Testis (tissue), 3 donors: ENCODE results near the gene SLTM. TPM values are rescaled to one million over a fixed set of nuclear protein-coding genes. Genes with fewer than 3 reads are reported as not detected.
"Not testable (repeated sequence)": the region's sequence is repeated elsewhere in the genome, so short reads cannot be mapped to it uniquely, and the experiment has no call there.

Experiments used
- DNase-seq: peaks from one replicate; pipeline ENCODE4 v3.0.0-alpha.2; 2019
- H3K27ac ChIP-seq, 2 donors: fragments of 200-600 bp; sonication (generic); one replicate each; pipeline ENCODE4 v1.5.1; 2019
- H3K27me3 ChIP-seq: fragments of 200-600 bp; sonication (generic); one replicate; pipeline ENCODE4 v1.5.1; 2019
- H3K36me3 ChIP-seq: fragments of 200-600 bp; sonication (generic); one replicate; pipeline ENCODE4 v1.5.1; 2017; ENCODE audit warnings: low read depth; ENCODE audit errors: missing control alignments
- H3K4me1 ChIP-seq: fragments of 200-600 bp; sonication (generic); one replicate; pipeline ENCODE4 v1.5.1; 2019
- H3K4me3 ChIP-seq, 2 donors: fragments of 200-600 bp; sonication (generic); one replicate each; pipeline ENCODE4 v1.5.1; 2017 to 2019
- H3K9me3 ChIP-seq: fragments of 200-600 bp; sonication (generic); one replicate; pipeline ENCODE4 v1.5.1; 2017
- POLR2A ChIP-seq: fragments of 450-650 bp; IDR thresholded peaks from one replicate; pipeline ENCODE4 v1.6.1; 2017; ENCODE audit warnings: antibody characterized with exemption, mild to moderate bottlenecking, moderate library complexity
- WGBS, 2 donors: methylation state at CpG; one replicate each; pipeline ENCODE4 v1.1.5; 2018; 5-methylcytosine and 5-hydroxymethylcytosine counted together
- intact Hi-C: fragments of 100-400 bp; cut with DNase I; formaldehyde crosslinking; loops from one replicate; pipeline ENCODE4 v1.15.1; 2023; ENCODE audit warnings: low total_unique reads
- polyA plus RNA-seq: library from polyadenylated mRNA; stranded (reverse); fragments of 350-450 nt; fragmentation: Illumina TruSeq; extraction: RNeasy Lipid Tissue Mini Kit (QIAGEN cat#74804); gene quantifications from one replicate; pipeline ENCODE4 v1.2.3, GENCODE V29; 2014; ENCODE audit warnings: low read depth, low replicate concordance; ENCODE audit not compliant: insufficient read depth
- total RNA-seq, 2 donors: library from RNA; depleted of rRNA; stranded (reverse); fragments of >200 nt; gene quantifications; one replicate each; pipeline ENCODE4 v1.2.3, GENCODE V29; 2016
- TF ChIP-seq, protein P1 (sequence below), 3 experiments: fragments of 450-650 bp in 2 of 3; fragments of 200-600 bp in 1 of 3; sonication (generic) in 1 of 3; IDR thresholded peaks; one replicate each; pipeline ENCODE4 v1.5.1; 2016 to 2019; ENCODE audit warnings: antibody characterized with exemption in 3 of 3, mild to moderate bottlenecking in 2 of 3, moderate library complexity in 1 of 3

SLTM gene
- total and polyA plus RNA-seq, 3 donors from 2014 or later: 29.7 to 116 (median 92.7) TPM

GRCh38 chr15:58918239-58918638, 15.2 kb downstream of the SLTM start:
- Histone ChIP-seq H3K9me3 (no peaks in the 10 kb centered on the region), H3K4me3 (no peak overlapping the region), H3K27ac (no peak overlapping the region), H3K4me1 (no peaks in the 10 kb centered on the region), H3K27me3 (no peaks in the 10 kb centered on the region), H3K36me3 (no peaks in the 10 kb centered on the region)
- 52 to 56% methylated on average over 5 of the region's 5 CpGs for WGBS, 2 donors
- intact Hi-C loops: no loop called here
- no peak for DNase-seq
- TF ChIP-seq POLR2A: no peak
- TF ChIP-seq, protein P1, sequence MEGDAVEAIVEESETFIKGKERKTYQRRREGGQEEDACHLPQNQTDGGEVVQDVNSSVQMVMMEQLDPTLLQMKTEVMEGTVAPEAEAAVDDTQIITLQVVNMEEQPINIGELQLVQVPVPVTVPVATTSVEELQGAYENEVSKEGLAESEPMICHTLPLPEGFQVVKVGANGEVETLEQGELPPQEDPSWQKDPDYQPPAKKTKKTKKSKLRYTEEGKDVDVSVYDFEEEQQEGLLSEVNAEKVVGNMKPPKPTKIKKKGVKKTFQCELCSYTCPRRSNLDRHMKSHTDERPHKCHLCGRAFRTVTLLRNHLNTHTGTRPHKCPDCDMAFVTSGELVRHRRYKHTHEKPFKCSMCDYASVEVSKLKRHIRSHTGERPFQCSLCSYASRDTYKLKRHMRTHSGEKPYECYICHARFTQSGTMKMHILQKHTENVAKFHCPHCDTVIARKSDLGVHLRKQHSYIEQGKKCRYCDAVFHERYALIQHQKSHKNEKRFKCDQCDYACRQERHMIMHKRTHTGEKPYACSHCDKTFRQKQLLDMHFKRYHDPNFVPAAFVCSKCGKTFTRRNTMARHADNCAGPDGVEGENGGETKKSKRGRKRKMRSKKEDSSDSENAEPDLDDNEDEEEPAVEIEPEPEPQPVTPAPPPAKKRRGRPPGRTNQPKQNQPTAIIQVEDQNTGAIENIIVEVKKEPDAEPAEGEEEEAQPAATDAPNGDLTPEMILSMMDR (IDR thresholded peaks at IDR 0.05): no peak

GRCh38 chr15:58917613-58918129, 15.8 kb downstream of the SLTM start:
- intact Hi-C loops, DNase-seq, H3K27ac ChIP-seq, H3K9me3 ChIP-seq, H3K4me3 ChIP-seq, H3K4me1 ChIP-seq, H3K36me3 ChIP-seq, H3K27me3 ChIP-seq: not testable (repeated sequence)
- WGBS, 2 donors: 85 to 87% methylated on average over 10 of the region's 10 CpGs

DNA sequence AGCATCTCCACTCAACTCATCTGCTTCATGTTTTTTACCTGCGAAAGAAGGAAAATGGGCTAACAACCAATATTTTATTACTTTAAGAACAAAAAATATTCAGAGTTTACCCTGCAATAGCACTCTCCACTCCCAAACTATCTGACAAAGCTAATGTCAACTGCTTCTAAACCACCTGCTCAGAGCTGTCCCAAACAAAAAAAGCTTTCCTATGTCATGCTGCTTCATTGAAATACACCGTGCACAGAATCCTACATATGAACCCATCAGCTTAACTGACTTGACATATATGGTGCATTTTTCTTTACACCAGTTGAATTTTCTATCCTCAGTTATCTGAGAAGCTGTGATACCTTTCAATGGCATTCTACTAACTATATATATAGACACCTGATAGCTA, 16.5 kb downstream of the SLTM start:
- Histone ChIP-seq H3K4me3 (no peak overlapping the region), H3K9me3 (no peaks in the 10 kb centered on the region), H3K36me3 (no peaks in the 10 kb centered on the region), H3K27me3 (no peaks in the 10 kb centered on the region), H3K27ac (no peak overlapping the region), H3K4me1 (no peaks in the 10 kb centered on the region)
- DNase-seq: no peak
- TF ChIP-seq, protein P1 (IDR thresholded peaks at IDR 0.05): no peak
- TF ChIP-seq POLR2A: no peak
- intact Hi-C loops: no loop called here
- 94 to 96% methylated on average over 2 of the region's 2 CpGs for WGBS, 2 donors

DNA sequence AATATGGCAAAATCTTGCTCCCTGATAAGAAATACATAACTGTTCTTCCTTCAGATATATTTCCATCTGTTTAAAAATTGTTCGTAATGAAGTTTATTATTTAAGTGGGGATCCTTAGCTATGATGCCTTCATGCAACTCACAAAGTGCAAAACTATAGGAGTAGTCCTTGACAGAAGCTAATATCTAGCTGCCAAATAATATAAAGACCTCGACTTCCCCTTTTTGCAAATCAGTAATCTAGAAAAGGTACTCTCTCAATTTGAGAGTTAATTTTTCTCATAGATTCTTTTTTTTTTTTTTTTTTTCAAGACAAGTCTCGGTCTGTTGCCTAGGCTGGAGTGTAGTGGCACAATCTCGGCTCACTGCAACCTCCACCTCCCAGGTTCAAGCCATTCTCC, 23.0 kb downstream of the SLTM start:
- DNase-seq: no peak
- Histone ChIP-seq H3K27ac (no peak overlapping the region), H3K4me1 (no peaks in the 10 kb centered on the region), H3K9me3 (no peaks in the 10 kb centered on the region), H3K36me3 (no peaks in the 10 kb centered on the region), H3K27me3 (no peaks in the 10 kb centered on the region), H3K4me3 (no peak overlapping the region)
- 79 to 83% methylated on average over 4 of the region's 4 CpGs for WGBS, 2 donors
- intact Hi-C loops: no loop called here
- TF ChIP-seq, protein P1 (IDR thresholded peaks at IDR 0.05): no peak
- no peak for TF ChIP-seq POLR2A

DNA sequence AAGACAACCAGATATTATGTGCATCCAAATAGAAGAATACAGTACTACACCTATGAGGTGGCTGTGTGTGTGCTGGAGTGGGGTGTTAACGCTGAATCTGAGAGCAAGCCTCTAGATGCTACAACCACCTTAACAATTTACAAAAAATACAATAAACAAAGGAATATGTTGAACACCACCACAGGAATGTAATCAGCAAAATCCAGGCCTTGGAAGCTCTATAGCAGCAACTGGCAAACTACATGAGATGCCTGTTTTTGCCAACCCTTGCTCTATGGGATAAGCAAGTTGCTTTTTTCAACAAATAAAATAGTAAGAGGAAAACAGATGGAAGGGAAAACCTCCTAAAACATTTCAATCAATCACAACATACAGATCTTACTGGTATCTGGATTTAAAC, 23.9 kb downstream of the SLTM start:
- no peak for DNase-seq
- TF ChIP-seq, protein P1 (IDR thresholded peaks at IDR 0.05): no peak
- 75 to 95% methylated on average over 1 of the region's 1 CpG for WGBS, 2 donors
- Histone ChIP-seq H3K27ac (no peak overlapping the region), H3K4me3 (no peak overlapping the region), H3K27me3 (no peaks in the 10 kb centered on the region), H3K4me1 (no peaks in the 10 kb centered on the region), H3K36me3 (no peaks in the 10 kb centered on the region), H3K9me3 (no peaks in the 10 kb centered on the region)
- intact Hi-C loops: no loop called here
